ENCODE measurements around the gene MCOLN3. TPM values are rescaled to one million over a fixed set of nuclear protein-coding genes. Genes with fewer than 3 reads are reported as not detected.
A peak's percentile ranks its signal among the peaks of the same experiment; 100 is the strongest.

Gene MCOLN3
- total and polyA plus RNA-seq, 2 experiments from 2014 or later: 3.5 to 4.4 TPM

GRCh38 chr1:84975035-84975434, 73.3 kb downstream of the MCOLN3 start:
- Histone ChIP-seq H2AFZ (no peak overlapping the region), H4K20me1 (replicated peaks; ENCODE audit: insufficient read depth) (no peaks in the 10 kb centered on the region; the same call in 1 of the 2 replicates), H3K79me2 (replicated peaks; ENCODE audit: insufficient read depth) (no peaks in the 10 kb centered on the region), H3K9me2 (ENCODE audit: insufficient read depth) (no peaks in the 10 kb centered on the region), H3K27ac (ENCODE audit: low read depth) (no peak overlapping the region), H3K4me3 (no peak overlapping the region), H3K27me3 (ENCODE audit: insufficient read depth) (no peaks in the 10 kb centered on the region), H3F3A (replicated peaks; ENCODE audit: low read depth) (no peaks in the 10 kb centered on the region), H3K4me1 (ENCODE audit: insufficient read depth) (no peaks in the 10 kb centered on the region), H3K4me2 (no peak overlapping the region), H3K36me3 (ENCODE audit: insufficient read depth) (no peaks in the 10 kb centered on the region)
- no peak overlapping the region for H3K27ac Mint-ChIP-seq
- DNase-seq (ENCODE audit: low spot score): no peak
- H3K4me1 Mint-ChIP-seq: peaks cover 4% of the 10 kb centered on the region; the same call in 1 of the 3 replicates
- H3K9me3 Mint-ChIP-seq: no peaks in the 10 kb centered on the region
- no peak for ATAC-seq
- no peaks in the 10 kb centered on the region for H3K36me3 Mint-ChIP-seq (ENCODE audit: low read depth)
- H3K27me3 Mint-ChIP-seq (ENCODE audit: insufficient read depth, low read depth, poor library complexity): peaks cover 3% of the 10 kb centered on the region
- H3K4me3 Mint-ChIP-seq: no peak overlapping the region
- TF ChIP-seq ETS1 (IDR thresholded peaks at IDR 0.05): no peak
- TF ChIP-seq EZH2 (IDR thresholded peaks at IDR 0.05; ENCODE audit: low read depth, unreplicated experiment): no peak
- TF ChIP-seq ZNF114 (CRISPR knock-in tag; IDR thresholded peaks at IDR 0.05): no peak

- no peaks in the 10 kb centered on the region for H3K27me3 ChIP-seq (ENCODE audit: insufficient read depth)
- ATAC-seq (peak; percentile 76), DNase-seq (ENCODE audit: low spot score) (peak; percentile 12)
- H2AFZ ChIP-seq: no peak overlapping the region
- no peaks in the 10 kb centered on the region for H3K4me1 ChIP-seq (ENCODE audit: insufficient read depth)
- peaks cover 4% of the 10 kb centered on the region; the same call in 1 of the 3 replicates for H3K4me1 Mint-ChIP-seq
- no peak overlapping the region for H3K4me3 Mint-ChIP-seq
- H3K27ac Mint-ChIP-seq: no peak overlapping the region
- TF ChIP-seq, protein P1, sequence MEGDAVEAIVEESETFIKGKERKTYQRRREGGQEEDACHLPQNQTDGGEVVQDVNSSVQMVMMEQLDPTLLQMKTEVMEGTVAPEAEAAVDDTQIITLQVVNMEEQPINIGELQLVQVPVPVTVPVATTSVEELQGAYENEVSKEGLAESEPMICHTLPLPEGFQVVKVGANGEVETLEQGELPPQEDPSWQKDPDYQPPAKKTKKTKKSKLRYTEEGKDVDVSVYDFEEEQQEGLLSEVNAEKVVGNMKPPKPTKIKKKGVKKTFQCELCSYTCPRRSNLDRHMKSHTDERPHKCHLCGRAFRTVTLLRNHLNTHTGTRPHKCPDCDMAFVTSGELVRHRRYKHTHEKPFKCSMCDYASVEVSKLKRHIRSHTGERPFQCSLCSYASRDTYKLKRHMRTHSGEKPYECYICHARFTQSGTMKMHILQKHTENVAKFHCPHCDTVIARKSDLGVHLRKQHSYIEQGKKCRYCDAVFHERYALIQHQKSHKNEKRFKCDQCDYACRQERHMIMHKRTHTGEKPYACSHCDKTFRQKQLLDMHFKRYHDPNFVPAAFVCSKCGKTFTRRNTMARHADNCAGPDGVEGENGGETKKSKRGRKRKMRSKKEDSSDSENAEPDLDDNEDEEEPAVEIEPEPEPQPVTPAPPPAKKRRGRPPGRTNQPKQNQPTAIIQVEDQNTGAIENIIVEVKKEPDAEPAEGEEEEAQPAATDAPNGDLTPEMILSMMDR (conservative IDR thresholded peaks at IDR 0.05; ENCODE audit: low read depth in 2 of 2): 0 out of 4 replicates have a peak, but pooled peaks of 1 of the 2 experiments have one; percentile 12
- TF ChIP-seq EZH2phosphoT487 (IDR thresholded peaks at IDR 0.05; ENCODE audit: unreplicated experiment) (no peak), EZH2 (IDR thresholded peaks at IDR 0.05; ENCODE audit: low read depth, unreplicated experiment) (no peak), POLR2AphosphoS5 (IDR thresholded peaks at IDR 0.05; ENCODE audit: low read depth) (no peak), NANOG (IDR thresholded peaks at IDR 0.05; ENCODE audit: borderline replicate concordance) (no peak), ETS1 (IDR thresholded peaks at IDR 0.05) (no peak)
- no peak overlapping the region for H3K4me2 ChIP-seq
- H3K36me3 ChIP-seq (ENCODE audit: insufficient read depth): no peaks in the 10 kb centered on the region
- no peaks in the 10 kb centered on the region for H3K9me3 Mint-ChIP-seq
- no peaks in the 10 kb centered on the region for H3K79me2 ChIP-seq (replicated peaks; ENCODE audit: insufficient read depth)
- no peak overlapping the region for H3K4me3 ChIP-seq
- H3K27ac ChIP-seq (ENCODE audit: low read depth): no peak overlapping the region
- no peaks in the 10 kb centered on the region; the same call in 1 of the 2 replicates for H4K20me1 ChIP-seq (replicated peaks; ENCODE audit: insufficient read depth)
- H3K36me3 Mint-ChIP-seq (ENCODE audit: low read depth): no peaks in the 10 kb centered on the region
- H3F3A ChIP-seq (replicated peaks; ENCODE audit: low read depth): no peaks in the 10 kb centered on the region
- no peaks in the 10 kb centered on the region for H3K9me2 ChIP-seq (ENCODE audit: insufficient read depth)
- peaks cover 3% of the 10 kb centered on the region for H3K27me3 Mint-ChIP-seq (ENCODE audit: insufficient read depth, low read depth, poor library complexity)
Observed at GRCh38 chr1:84973498-84974334, 74.6 kb downstream of the MCOLN3 start.
